Testis (tissue), 2 donors: ENCODE measurements around the gene HOXB1.

ENCODE experiments used
- CTCF ChIP-seq, 3 experiments: fragments of 450-650 bp in 2 of 3; fragments of 200-600 bp in 1 of 3; sonication (generic) in 1 of 3; IDR thresholded peaks; one replicate each; pipeline ENCODE4 v1.5.1; 2016 to 2019; ENCODE audit warnings: antibody characterized with exemption in 3 of 3, mild to moderate bottlenecking in 2 of 3, moderate library complexity in 1 of 3
- POLR2A ChIP-seq: fragments of 450-650 bp; IDR thresholded peaks from one replicate; pipeline ENCODE4 v1.6.1; 2017; ENCODE audit warnings: antibody characterized with exemption, mild to moderate bottlenecking, moderate library complexity

- TF ChIP-seq CTCF (IDR thresholded peaks at IDR 0.05) (no peak), POLR2A (no peak)
These were observed 28.0 kb upstream of the HOXB1 start for GRCh38 chr17:48558831-48559121.
